ENCODE data around the gene PPP2R5C.
A peak's percentile ranks its signal among the peaks of the same experiment; 100 is the strongest.

The PPP2R5C gene

GRCh38 chr14:101963052-101963451 lies 201.5 kb downstream of the PPP2R5C start:
- H3K9me3 Mint-ChIP-seq: no peaks in the 10 kb centered on the region
- TF ChIP-seq CTCF (IDR thresholded peaks at IDR 0.05): no peak
- H3K27me3 Mint-ChIP-seq (ENCODE audit: low read depth, poor library complexity): peaks cover 7% of the 10 kb centered on the region
- peaks cover 6% of the 10 kb centered on the region for H3K36me3 Mint-ChIP-seq (ENCODE audit: low read depth)
- H3K4me3 Mint-ChIP-seq: no peak overlapping the region
- peaks cover 36% of the 10 kb centered on the region for H3K4me1 Mint-ChIP-seq
- no peak for DNase-seq
- no peak overlapping the region for H3K27ac Mint-ChIP-seq

- Mint-ChIP-seq H3K36me3 (ENCODE audit: low read depth) (peaks cover 13% of the 10 kb centered on the region), H3K4me1 (peaks cover 41% of the 10 kb centered on the region), H3K4me3 (peak overlapping the region; percentile 80), H3K27me3 (ENCODE audit: low read depth, poor library complexity) (peaks cover 6% of the 10 kb centered on the region), H3K27ac (peak overlapping the region; percentile 58), H3K9me3 (no peaks in the 10 kb centered on the region)
- no peak for TF ChIP-seq CTCF (IDR thresholded peaks at IDR 0.05)
- no peak for DNase-seq
Measured at GRCh38 chr14:101963656-101964296, 202.3 kb downstream of the PPP2R5C start.

GRCh38 chr14:101964297-101965180 lies 203.0 kb downstream of the PPP2R5C start, which contains the start of gene DYNC1H1:
DYNC1H1 (plus strand) TSS chr14:101964573; CDS start chr14:101964692, 119 bp downstream.
- TF ChIP-seq CTCF (IDR thresholded peaks at IDR 0.05): no peak
- peaks cover 18% of the 10 kb centered on the region for H3K36me3 Mint-ChIP-seq (ENCODE audit: low read depth)
- peak within 1 kb of the TSS; percentile 58 for H3K27ac Mint-ChIP-seq
- peaks cover 46% of the 10 kb centered on the region for H3K4me1 Mint-ChIP-seq
- H3K9me3 Mint-ChIP-seq: no peaks in the 10 kb centered on the region
- peak within 1 kb of the TSS; percentile 93 for H3K4me3 Mint-ChIP-seq
- peak; percentile 94 for DNase-seq
- H3K27me3 Mint-ChIP-seq (ENCODE audit: low read depth, poor library complexity): peaks cover 4% of the 10 kb centered on the region

- TF ChIP-seq CTCF (IDR thresholded peaks at IDR 0.05): no peak
- peak overlapping the region; percentile 93 for H3K4me3 Mint-ChIP-seq
- DNase-seq: peak; percentile 52
- peaks cover 4% of the 10 kb centered on the region for H3K27me3 Mint-ChIP-seq (ENCODE audit: low read depth, poor library complexity)
- H3K9me3 Mint-ChIP-seq: no peaks in the 10 kb centered on the region
- H3K36me3 Mint-ChIP-seq (ENCODE audit: low read depth): peaks cover 23% of the 10 kb centered on the region
- no peak overlapping the region for H3K27ac Mint-ChIP-seq
- H3K4me1 Mint-ChIP-seq: peaks cover 50% of the 10 kb centered on the region
Measured at GRCh38 chr14:101965181-101965544, 203.7 kb downstream of the PPP2R5C start.

GRCh38 chr14:101965770-101966722 lies 204.5 kb downstream of the PPP2R5C start:
- Mint-ChIP-seq H3K9me3 (no peaks in the 10 kb centered on the region), H3K36me3 (ENCODE audit: low read depth) (peaks cover 24% of the 10 kb centered on the region), H3K27ac (no peak overlapping the region), H3K27me3 (ENCODE audit: low read depth, poor library complexity) (peaks cover 4% of the 10 kb centered on the region), H3K4me1 (peaks cover 58% of the 10 kb centered on the region), H3K4me3 (peak overlapping the region; percentile 93)
- no peak for DNase-seq
- no peak for TF ChIP-seq CTCF (IDR thresholded peaks at IDR 0.05)
